GM18502 (cell line): ENCODE measurements around the gene ATG7.
"Not testable (repeated sequence)": the region's sequence is repeated elsewhere in the genome, so short reads cannot be mapped to it uniquely, and the experiment has no call there.

ENCODE experiments used
- ATAC-seq: cut with Tn5 transposase; IDR thresholded peaks from one replicate; pipeline ENCODE4 v1.9.1; 2021; ENCODE audit warnings: mild to moderate bottlenecking; ENCODE audit not compliant: unreplicated experiment, poor library complexity

The ATG7 gene

DNA sequence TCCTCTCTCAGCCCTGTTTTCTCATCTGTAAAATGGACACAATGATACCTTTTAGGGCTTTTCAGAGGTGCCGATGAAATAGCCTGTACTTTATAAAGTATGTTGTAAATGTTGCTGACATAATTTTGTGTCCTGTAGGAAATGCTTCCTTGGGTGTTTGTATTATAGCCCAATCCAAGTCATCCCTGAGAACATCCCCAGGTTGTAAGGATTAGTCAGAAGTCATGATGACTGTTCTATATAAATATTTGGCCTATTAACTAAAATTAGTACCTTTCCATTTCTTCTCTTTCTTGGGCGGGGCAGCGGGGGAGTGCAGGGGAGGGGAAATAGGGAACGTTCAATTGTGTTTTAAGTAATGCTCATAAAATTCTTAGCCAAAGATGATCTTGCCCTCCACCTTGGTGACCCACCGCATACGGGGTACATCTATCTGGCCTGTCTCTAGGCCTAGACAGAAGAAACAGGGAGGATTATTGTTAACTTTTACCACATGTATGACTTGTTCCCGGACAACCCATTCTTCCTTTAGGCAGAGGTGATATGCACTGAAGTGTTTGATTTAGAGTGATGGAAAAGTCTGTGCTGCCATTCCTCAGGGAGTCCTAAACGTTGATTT lies 250.9 kb downstream of the ATG7 start:
- no peak for ATAC-seq

DNA sequence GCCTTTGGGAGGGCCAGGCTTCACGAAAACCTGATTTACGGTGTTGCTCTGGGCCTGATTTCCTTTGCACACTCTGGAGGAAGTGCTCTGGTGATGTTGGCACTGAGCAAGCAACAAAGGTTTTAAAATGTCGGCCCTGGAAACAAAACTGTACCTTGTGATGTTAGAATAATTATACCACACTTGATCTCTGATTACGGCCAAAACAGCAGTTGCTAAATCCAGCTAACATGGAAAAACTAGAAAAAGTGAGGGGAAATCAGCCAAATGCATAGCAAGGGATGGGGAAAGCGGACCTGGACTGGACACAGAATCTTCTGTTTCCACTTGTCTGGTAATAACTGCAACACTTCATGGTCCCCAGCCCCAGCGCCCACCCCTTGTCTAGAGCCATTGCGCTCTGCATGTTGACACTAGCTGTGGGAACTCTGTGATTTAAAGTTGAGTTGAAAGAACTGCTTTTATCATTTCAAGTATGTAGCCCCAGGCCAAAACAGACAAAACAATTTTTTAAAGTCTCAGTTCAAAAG lies 251.4 kb downstream of the ATG7 start:
- no peak for ATAC-seq

DNA sequence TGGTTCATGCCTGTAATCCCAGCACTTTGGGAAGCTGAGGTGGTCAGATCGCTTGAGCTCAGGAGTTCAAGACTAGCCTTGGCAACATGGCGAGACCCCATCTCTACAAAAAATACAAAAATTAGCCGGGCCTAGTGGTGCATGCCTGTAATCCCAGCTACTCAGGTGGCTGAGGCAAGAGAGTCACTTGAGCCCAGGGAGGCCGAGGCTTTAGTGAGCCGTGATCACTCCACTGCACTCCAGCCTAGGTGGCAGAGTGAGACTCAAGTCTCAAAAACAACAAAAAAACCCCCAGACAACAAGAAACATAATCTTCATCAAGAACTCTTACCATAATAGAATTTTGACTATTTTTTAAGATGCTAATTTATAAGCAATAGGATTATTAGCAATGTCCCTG lies 253.9 kb downstream of the ATG7 start:
- ATAC-seq, result not testable (repeated sequence)

DNA sequence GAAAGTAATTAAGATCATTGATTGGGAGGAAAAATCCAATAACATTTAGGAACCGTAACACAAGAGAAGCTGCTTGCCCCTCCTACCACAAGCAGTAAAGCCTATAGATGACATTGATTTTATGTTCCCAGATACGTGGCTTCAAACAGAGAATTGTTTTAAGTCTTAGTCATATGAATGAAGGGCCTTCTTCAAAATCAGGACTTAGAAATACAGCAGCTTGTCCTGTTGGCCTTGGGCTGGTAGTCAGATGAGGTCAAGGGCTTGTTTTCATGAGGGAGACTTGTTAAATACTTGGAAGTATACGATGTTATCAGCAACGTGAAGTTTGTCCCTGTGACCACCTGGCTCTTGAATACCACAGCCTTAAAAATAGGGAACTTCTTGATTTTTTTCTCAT lies 257.1 kb downstream of the ATG7 start:
- ATAC-seq, result no peak

DNA sequence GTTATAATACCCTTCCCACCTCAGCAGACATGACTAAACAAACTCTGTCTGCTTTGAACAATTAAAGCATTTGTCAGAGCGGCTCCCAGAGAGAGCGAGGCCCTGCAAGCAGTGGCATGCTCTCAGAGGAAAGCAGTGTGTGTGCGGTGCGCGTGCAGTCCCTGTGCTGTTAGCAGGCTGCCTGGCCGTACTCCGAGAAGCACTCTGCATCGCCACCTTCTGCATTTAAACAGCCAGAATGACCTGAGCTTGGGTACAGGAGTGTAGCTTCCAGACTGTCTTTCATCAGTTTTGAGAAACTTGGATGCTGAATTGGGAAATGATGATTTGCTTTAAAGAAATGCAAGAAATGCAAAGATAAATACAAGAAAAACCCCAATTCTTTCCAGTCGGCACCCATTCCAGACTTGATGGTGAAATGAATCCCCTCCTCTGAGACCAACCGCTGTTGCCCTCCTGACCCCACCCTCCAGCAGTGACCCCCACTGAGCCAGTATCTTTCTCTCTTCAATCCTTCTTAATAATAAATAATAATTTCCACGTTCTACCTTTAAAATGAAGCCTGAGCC lies 258.0 kb downstream of the ATG7 start:
- ATAC-seq, result no peak

DNA sequence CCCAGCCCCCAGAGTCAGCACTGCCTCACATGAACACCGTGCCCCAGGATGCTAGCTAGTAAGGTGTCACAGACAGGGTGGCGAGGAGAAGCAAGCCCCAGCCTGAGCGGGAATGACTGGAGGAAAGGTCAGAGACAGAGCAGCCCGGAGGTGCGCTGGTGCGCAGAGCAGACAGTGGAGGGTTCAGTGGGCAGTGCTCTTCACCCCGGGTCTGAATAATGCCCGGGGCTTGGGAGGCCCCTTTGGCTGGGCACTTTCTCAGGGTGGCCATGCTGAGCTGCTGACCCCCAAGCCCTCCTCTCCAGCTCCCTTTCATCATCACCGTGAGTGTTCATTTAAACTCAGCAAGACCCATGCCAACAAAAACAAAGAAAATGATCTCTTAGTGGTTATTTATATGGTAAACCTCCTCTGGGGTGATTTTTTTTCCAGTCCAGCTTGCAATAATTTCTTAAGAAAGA lies 260.8 kb downstream of the ATG7 start:
- no peak for ATAC-seq

DNA sequence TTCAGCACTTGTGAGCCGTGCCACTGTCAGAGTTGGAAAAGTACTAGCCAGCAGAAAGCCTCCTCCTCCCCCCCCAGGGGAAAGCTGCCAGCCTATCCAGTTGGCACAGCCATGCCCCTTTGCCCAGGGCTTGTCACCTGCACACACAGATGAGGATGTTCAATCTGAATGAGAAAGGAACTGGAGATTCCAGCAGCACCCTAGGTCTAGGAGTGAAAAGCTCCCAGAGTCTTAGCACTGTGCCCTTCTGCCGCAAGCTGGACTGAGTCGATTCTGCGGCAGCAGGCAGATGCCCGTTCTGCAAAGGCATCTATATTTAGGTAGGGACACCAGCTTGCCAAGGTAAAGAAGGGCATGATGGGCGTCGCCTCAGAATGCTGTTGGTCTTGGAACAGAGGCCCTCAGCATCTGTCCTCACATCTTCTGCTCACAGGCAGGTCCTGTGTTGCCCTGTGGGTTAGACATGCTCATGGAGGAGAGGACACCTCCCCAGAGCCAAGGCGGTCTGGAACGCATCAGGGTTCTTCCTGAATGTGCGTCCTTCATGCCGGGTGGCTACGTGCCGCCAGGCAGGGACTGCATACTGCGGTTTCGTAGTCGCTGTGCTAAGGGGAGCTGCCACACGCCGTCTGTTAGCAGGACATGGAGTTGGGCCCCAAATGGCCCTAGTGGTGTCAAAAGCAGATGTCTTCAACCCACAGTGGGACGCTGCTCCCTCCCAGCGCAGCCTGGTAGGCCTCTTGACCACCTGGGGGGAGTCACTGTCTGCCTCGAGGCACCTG lies 262.0 kb downstream of the ATG7 start:
- no peak for ATAC-seq

DNA sequence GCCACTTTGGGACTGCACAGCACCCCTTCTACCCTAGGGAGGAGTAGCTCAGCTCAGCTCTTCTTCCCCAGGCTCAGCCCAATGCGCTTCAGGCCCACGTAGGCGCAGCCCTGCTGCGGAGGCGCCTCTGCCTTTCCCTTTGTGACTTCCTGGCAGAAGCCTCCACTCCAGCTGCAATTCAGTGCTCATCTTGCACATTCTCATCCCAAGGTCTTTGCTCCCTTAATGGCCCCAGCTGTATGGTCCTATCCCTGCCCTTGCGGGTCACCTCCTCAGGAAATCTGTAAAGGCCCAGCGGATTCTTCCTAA lies 262.6 kb downstream of the ATG7 start:
- ATAC-seq, result no peak

DNA sequence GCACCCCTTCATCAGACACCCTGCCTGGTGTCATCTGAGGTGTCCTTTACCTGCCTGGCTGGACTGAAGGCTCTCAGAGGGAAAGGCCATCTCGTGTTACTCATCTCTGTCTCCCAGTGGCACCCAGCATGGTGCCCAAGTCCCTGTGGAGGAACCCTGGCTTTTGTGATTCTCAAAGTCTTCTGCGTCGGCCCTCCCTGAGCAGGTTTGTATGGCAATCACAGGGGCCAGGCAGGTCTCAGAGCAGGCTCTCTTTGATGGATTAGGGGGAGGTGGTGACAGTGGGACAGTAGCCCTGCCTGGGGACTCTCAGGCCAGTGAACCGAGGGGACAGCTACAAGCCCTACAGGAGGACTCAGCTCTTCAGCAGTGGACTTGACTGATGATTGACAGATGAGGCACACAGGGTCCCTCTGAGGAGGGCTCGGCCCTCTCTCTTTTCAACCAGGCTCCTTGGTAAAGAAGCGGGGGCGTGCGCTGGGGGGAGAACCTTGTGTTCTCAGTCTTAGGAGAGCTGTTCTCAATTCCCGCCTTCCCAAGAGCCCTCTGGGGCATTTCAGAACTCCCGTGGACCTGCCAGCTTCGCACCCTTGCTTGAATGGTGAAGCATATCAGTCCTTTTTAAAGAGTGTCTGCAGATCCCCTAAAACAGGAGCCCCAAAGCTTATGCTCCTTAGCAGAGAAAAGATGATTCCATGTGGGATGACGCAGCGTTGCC lies 263.2 kb downstream of the ATG7 start:
- no peak for ATAC-seq

DNA sequence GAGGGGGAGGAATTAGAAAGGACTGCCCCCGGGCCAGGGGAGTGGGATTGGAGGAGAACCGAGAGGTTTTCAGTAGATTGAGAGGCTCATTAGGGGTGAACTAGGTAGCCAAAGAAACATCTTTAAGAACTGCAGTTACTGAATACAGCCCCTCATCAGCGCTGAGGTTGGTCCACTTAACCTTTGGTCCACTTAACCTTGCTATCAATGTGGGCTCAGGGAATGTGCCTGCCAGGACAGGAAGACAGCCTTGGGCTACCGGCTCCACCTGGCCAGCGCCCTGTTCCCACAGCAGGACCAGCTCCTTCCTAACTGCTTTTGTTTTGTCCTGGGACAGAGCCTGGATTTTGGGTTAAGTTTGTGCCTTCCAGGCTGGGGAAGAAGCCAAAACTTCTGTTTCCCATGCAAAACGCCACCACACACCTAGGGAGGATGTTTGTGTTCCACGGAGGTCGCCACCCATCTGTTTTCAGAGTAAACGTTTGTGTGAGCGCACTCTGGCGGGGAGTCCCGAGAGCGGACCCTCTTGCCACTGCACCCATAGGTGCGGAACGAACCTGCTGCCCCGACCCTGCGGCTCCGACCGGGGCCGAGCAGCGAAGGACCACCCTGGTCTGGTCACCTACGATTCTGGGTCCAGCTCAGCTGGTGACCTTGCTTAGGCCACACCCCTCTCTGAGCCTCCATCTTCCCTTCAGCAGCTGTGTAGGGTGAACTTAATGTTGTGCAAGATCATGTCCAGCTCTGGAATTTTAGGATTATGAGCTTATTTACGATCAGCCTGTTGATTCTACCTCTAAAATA lies 264.1 kb downstream of the ATG7 start:
- ATAC-seq, result no peak

DNA sequence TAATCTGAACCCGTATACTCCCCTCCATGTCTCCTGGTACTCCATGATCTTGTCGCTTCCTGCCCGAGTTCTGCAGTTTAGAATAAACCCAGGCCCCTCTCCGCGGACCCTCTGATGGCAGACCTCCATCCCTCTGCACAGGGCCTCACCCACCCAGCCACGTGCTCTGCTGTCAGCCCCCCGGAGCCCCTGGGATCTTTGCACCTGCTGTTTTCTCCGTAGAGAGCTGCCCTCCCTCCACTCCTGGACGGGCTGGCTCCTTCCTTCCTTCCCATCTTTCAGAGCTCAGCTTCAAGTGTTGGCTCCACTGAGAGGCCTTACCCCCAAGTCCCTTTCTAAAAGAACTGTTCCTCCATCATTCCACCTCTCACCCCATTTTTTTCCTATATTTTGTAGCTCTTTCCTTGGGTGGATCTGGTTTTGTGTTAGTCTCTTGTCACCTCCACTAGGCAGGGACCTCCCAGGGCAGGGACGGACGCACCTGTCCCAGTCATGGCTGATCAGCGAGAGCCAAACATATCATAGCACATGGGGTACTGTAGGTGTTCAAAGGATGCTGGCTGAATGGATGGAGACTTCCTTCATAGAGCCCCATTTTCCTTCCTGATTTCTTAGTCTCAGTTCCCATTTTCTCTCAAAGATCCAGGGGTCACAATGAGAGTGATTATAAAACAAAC lies 264.9 kb downstream of the ATG7 start:
- ATAC-seq, result no peak

DNA sequence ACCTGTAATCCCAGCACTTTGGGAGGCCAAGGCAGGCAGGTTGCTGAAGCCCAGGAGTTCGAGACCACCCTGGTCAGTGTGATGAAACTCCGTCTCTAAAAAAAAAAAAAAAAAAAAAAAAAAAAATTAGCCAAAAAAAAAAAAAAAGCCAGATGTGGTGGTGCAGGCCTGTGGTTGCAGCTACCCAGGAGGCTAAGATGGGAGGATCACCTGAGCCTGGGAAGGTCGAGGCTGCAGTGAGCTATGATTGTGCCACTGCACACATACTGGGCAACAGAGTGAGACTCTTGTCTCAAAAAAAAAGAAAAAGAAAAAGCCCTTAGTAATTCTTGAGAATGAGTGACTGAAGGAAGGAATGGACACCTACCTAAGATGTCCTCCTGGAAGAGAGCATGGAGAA lies 266.4 kb downstream of the ATG7 start:
- no peak for ATAC-seq

DNA sequence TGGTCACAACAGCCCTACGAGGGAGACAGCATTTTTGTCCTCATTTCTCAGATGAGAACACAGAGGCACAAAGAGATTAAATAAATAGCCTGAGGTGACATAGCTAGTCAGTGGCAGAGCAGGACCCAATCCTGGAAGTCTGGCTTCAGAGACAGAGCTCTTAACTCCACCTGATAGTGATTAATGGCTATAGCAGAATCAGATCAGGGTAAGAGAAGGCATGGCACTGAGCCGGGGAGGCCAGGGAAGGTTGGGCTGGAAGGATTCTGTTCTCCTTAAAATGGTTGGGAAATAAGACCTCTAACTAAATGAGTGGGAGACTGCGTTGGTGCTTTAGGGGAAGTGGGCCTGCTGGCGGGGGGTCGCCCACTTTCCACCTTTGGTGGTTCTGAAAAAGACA lies 267.0 kb downstream of the ATG7 start:
- no peak for ATAC-seq

DNA sequence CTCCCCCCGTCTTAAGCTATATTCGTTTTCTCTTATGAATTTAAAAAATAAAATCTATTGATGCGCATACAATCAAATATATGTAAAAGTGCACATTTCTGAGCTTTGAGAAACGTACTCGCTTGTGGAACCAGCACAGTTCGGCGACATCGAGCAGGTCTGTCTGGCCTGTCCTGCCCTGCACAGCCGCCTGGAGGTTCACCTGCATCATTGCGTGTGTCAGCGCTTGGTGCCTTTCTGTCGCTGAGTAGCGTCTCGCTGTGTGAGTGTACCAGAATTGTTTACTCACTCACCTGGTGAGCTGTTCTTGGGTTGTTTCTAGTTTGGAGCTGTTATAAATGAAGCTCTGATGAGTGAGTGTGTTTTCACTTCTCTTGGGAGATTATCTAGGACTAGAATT lies 267.5 kb downstream of the ATG7 start:
- no peak for ATAC-seq

DNA sequence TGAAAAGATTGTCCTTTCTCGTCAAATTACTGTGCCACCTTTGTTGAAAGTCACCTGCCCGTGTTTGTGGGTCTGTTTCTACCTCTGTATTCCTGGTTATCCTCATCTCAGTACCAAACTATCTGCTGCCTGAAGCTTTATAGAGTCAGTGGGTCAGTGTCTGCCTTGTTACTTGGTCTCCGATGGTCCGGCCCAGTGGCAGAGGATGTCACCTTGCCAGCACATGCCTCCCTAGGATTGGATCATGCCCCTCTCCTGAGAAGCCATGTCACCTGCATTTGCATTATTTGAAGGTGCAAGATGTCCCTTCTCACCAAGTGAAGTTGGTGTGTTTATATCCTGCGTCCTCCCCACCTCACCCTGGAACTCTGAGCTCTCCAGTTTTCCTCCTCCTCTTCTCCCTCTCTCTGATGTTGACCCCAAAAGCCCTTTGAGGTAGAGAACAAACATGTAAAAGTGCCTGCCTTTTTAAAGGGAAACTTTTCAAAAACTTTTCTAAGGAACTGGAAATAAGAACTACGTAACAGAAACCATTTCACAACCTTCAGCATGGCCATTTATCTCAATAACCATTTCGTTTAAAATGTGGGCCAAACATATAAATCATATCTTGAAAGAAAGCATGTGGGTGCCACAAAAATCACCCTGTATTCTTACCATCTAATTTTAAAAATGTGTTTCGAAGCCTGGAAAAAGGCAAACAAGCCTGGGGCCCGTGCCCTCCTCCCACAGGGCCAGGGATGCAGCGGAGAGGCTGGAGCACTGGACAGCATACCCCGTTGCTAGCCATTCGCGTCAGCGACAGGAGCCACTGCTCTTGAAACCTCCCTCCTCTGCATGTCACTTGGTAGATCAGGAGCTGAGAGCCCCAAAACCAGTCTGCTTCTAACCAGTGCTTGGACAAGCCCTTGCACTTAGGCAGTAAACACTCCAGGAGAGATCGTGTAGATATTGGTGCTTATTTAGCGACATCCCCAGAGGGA lies 269.4 kb downstream of the ATG7 start:
- ATAC-seq, result no peak

DNA sequence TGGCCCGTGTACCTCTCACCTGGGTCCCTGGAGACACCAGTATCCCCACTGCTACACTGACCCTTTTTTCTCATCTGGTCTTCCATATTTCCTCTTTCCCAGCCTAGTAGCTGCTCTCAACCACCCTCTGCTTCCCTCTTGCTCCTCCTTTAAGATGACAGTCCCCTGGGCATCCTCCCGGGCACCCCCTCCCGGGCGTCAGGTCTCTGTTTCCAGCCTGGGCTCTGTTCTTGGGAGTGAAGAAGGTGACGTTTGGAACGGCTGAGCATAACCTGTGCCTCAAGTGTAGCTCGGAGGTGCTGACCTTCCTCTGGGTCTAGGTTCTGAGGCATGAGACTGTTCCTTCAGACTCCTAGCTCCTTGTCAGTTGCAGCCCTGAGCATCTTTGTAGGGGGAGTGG lies 270.4 kb downstream of the ATG7 start:
- ATAC-seq, result no peak

DNA sequence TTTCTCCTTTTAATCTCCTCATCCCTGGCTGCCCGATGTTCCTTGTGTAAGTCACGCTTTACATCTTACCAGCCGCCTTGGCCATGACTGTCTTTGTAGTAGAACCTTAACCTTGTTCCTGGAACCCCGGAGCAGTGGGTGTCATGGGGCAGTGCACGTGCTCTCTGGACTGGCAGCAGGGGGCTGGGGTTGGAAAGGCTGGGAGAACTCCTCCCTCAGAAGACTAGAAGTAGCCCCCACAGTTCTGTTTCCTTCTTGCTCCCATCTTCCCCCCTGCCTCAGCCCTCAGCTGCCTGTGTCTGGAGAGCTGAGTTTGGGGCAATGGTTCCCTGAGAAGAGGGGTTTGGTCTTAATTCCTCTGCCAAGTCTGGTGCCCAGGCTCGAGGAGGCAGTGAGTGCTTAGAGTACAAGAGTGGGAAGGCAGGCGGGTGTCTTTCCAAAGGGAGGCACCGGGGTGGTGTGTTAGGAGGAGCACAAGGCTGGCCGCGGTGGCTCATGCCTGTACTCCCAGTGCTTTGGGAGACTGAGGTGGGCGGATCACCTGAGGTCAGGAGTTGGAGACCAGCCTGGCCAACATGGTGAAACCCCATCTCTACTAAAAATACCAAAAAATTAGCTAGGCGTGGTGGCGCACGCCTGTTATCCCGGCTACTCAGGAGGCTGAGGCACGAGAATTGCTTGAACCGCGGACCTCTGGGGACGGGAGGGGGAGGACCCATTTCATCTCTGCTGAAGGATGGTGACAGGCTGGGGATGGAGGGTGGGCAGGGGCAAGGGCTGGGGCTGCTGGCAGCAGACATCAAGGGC lies 271.1 kb downstream of the ATG7 start:
- ATAC-seq, result no peak

DNA sequence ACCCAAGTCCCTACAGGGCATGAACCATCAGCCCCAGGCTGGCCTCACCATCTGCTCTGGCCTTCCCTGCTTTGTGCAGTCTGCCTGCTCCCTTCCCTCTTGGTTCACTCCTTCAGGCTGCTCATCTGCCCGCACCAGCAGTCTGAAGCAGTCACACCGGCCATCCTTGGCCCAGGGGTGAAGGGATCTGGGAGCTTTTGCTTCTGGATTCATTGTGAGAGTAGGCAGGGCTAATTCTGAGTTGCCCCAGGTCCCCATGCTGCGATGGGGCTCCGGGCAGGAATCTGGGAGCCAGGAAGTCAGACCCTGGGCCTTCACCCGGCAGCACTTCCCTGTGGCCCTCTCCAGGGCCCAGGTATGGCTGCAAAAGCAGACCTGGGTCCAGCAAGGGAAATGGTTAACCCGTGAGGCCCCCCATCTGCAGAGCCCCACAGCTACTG lies 271.8 kb downstream of the ATG7 start:
- ATAC-seq, result no peak
